NCI-H1048 (cell line): ENCODE measurements around the gene ARAP1.

Experiments
- DNase-seq: peaks from one replicate; lab custom pipeline; 2025; lab: John Stamatoyannopoulos, UW

Gene ARAP1

GRCh38 chr11:72635933-72636332, 116.3 kb downstream of the ARAP1 start:
- no peak for DNase-seq

DNA sequence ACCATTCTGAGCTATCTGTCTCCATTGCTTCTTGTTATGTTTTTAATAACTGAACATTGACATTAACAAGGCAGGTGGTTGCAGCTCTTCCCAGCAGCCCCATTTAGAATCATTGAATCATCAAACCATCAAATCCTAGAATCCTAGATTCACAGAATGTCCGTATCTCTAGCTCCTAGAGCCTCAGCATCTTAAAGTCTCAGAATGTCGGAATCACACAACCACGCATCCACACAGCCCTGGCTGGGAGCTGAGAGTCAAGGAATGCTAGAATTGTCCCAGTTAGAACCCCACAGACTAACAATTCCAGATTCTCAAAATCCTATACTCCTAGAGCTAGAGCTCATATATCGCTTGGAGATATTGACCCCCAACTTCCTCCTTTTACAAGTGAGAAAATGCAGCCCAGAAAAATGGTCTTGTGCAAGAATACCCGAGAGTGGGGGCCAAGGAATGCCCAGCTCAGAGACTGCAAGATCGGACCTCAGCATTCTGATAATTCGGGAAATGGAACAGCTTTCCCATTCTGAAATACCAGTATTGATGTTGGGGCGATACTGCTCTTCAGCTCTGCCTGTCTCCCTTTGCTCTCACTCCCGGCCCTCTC, 116.8 kb downstream of the ARAP1 start:
- DNase-seq, result no peak
